T-cell (primary cell): ENCODE results near the gene TDRD10. TPM values are rescaled to one million over a fixed set of nuclear protein-coding genes. Genes with fewer than 3 reads are reported as not detected.

Experiments
- ATAC-seq, 4 experiments: fragments of 200-7000 bp in 3 of 4; fragments of 150-1000 bp in 1 of 4; cut with Tn5 transposase; replicated peaks in 1 of 4; 1 replicate in 3 of 4; 2 replicates in 1 of 4; pipeline ENCODE4 v1.10.0; 2021; ENCODE audit warnings: moderate library complexity in 3 of 4, mild to moderate bottlenecking in 2 of 4, moderate number of reproducible peaks in 1 of 4
- CTCF ChIA-PET, 2 donors: fragments of 300-600 bp; sonication (Branson Sonifier 250); formaldehyde crosslinking; loops; one replicate each; lab custom pipeline; 2022; ENCODE audit warnings: antibody characterized with exemption in 2 of 2; lab: Charles Lee
- POLR2A ChIA-PET, 2 donors: fragments of 300-600 bp; sonication (Branson Sonifier 250); formaldehyde crosslinking; loops; one replicate each; lab custom pipeline; 2022; ENCODE audit warnings: antibody characterized with exemption in 2 of 2; lab: Charles Lee
- DNase-seq, 35 experiments: peaks; one replicate each; pipeline versions ENCODE4 v3.0.0 to v3.0.0-alpha.2; 2013 to 2023
- H3K27ac ChIP-seq: one replicate; pipeline ENCODE4 v1.5.1; 2013; ENCODE audit warnings: low read length
- H3K27me3 ChIP-seq, 2 experiments: replicated peaks in 1 of 2; 1 replicate in 1 of 2; 2 replicates in 1 of 2; pipeline versions ENCODE4 v1.6.1 to v1.7.0; 2013; ENCODE audit warnings: low read length in 1 of 2, mixed read lengths in 1 of 2; ENCODE audit not compliant: control insufficient read depth in 2 of 2, insufficient read depth in 2 of 2; ENCODE audit errors: extremely low read depth in 1 of 2
- H3K36me3 ChIP-seq, 2 donors: 1 replicate in 1 of 2; 2 replicates in 1 of 2; pipeline versions ENCODE4 v1.6.1 to v1.7.0; 2013; ENCODE audit warnings: low read length in 1 of 2; ENCODE audit not compliant: control insufficient read depth in 2 of 2, insufficient read depth in 1 of 2; ENCODE audit errors: extremely low read depth in 1 of 2
- H3K4me1 ChIP-seq, 2 experiments: 1 replicate in 1 of 2; 2 replicates in 1 of 2; pipeline versions ENCODE4 v1.6.1 to v1.7.0; 2013; ENCODE audit warnings: low read length in 2 of 2, mixed read lengths in 1 of 2; ENCODE audit not compliant: insufficient read depth in 2 of 2, control insufficient read depth in 1 of 2; ENCODE audit errors: extremely low read depth in 1 of 2
- H3K4me3 ChIP-seq, 2 donors: 1 replicate in 1 of 2; 2 replicates in 1 of 2; pipeline versions ENCODE4 v1.5.1 to v1.7.0; 2013; ENCODE audit warnings: mild to moderate bottlenecking in 2 of 2, low read length in 1 of 2, moderate library complexity in 1 of 2; ENCODE audit not compliant: control insufficient read depth in 1 of 2; ENCODE audit errors: extremely low read depth in 1 of 2
- H3K9me3 ChIP-seq: 2 replicates; pipeline ENCODE4 v1.7.0; 2013
- H3K27ac Mint-ChIP-seq, 2 donors: one replicate each; pipeline ENCODE4 v1.8.0; 2020 to 2021; ENCODE audit warnings: mild to moderate bottlenecking in 2 of 2, mixed read lengths in 2 of 2
- H3K27me3 Mint-ChIP-seq, 2 donors: one replicate each; pipeline ENCODE4 v1.8.0; 2021 to 2022; ENCODE audit warnings: mixed read lengths in 2 of 2
- H3K36me3 Mint-ChIP-seq: one replicate; pipeline ENCODE4 v1.8.0; 2021; ENCODE audit warnings: mixed read lengths
- H3K4me1 Mint-ChIP-seq, 3 donors: one replicate each; pipeline ENCODE4 v1.8.0; 2020 to 2022; ENCODE audit warnings: mixed read lengths in 3 of 3, mild to moderate bottlenecking in 1 of 3
- H3K4me3 Mint-ChIP-seq, 3 donors: one replicate each; pipeline ENCODE4 v1.8.0; 2020 to 2022; ENCODE audit warnings: mild to moderate bottlenecking in 3 of 3, mixed read lengths in 3 of 3, moderate library complexity in 3 of 3
- H3K9me3 Mint-ChIP-seq, 3 donors: one replicate each; pipeline ENCODE4 v1.8.0; 2020 to 2022; ENCODE audit warnings: mixed read lengths in 3 of 3
- WGBS: methylation state at CpG from one replicate; pipeline ENCODE4 v1.1.5; 2013; ENCODE audit warnings: missing lambda C conversion rate; ENCODE audit not compliant: insufficient coverage; 5-methylcytosine and 5-hydroxymethylcytosine counted together
- total RNA-seq, 35 experiments: library from RNA in 6 of 35; stranded (reverse) in 6 of 35; fragments of 120-200 nt in 1 of 35; gene quantifications; one replicate each; pipeline versions ENCODE4 v1.2.1 to v1.2.4 and lab custom pipeline; 2013 to 2026

The TDRD10 gene
- total RNA-seq, 5 donors from 2014 or later (not counting 1 experiment from before 2014, with no cell fraction given) = not detected

DNA sequence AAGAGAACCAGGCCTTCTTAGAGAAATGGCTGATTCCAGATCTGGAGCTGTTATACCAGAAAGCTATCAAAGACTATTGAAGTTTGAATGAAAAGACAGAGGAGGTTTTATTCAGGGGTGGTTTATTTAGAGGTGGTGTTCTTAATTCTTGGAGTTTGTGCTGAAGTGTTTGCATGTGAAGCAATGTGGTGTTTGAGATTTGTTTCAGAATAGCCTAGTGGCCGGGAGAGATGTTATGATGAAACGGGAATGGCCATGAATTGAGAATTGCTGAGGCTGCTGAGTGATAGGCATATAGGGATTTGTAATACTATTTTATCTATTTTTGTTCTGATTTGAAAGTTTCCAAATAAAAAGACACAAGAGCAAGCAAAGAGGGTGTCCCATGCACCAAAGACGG is 10.7 kb downstream of the TDRD10 start:
- H3K4me3 Mint-ChIP-seq = no peak overlapping the region
- no peak for ATAC-seq

DNA sequence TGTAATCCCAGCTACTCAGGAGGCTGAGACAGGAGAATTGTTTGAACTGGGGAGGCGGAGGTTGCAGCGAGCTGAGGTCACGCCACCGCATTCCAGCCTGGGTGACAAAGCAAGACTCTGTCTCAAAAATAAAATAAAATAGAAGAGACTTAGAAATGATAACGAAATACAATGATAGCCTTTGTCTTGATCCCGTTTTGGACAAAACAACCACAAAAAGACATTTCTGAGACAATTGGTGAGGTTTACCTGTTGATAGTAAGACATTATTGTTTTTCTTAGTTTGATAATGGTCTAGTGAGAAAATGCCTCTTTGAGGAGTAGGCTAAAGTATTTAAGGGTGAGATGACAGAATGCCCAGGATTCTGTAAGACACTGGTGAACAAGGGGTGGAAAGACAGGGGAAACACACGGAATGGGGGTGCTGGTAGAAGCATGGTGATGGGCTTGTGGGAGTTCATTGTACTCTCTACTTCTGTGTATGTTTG is 12.1 kb downstream of the TDRD10 start:
- 100% methylated on average over 2 of the region's 7 CpGs for WGBS
- no peak for ATAC-seq
- Histone ChIP-seq H3K36me3 (no peaks in the 10 kb centered on the region), H3K9me3 (no peaks in the 10 kb centered on the region), H3K27ac (no peak overlapping the region), H3K27me3 (peaks cover 0 to 33% of the 10 kb centered on the region in 2 experiments), H3K4me3 (no peak overlapping the region), H3K4me1 (no peaks in the 10 kb centered on the region)
- no peak for DNase-seq
- H3K4me3 Mint-ChIP-seq = no peak overlapping the region
- no peak overlapping the region for H3K27ac Mint-ChIP-seq
- peaks cover 7 to 37% of the 10 kb centered on the region in 2 donors for H3K27me3 Mint-ChIP-seq
- H3K36me3 Mint-ChIP-seq = no peaks in the 10 kb centered on the region
- H3K4me1 Mint-ChIP-seq = no peaks in the 10 kb centered on the region
- ChIA-PET CTCF (no interaction called here), POLR2A (no interaction called here)
- no peaks in the 10 kb centered on the region for H3K9me3 Mint-ChIP-seq

More for the DNA sequence above, 10.7 kb downstream of the TDRD10 start:
- DNase-seq = no peak
- H3K9me3 ChIP-seq = no peaks in the 10 kb centered on the region
- Mint-ChIP-seq H3K9me3 (no peaks in the 10 kb centered on the region), H3K27ac (no peak overlapping the region), H3K4me1 (no peaks in the 10 kb centered on the region), H3K36me3 (no peaks in the 10 kb centered on the region), H3K27me3 (peaks cover 17 to 47% of the 10 kb centered on the region in 2 donors)
- ChIA-PET CTCF (no interaction called here), POLR2A (no interaction called here)
- no CpG with 5 or more reads among the region's 3 CpGs for WGBS
- peaks cover 0 to 35% of the 10 kb centered on the region in 2 experiments for H3K27me3 ChIP-seq
- no peak overlapping the region for H3K27ac ChIP-seq
- no peak overlapping the region for H3K4me3 ChIP-seq
- H3K36me3 ChIP-seq = no peaks in the 10 kb centered on the region
- H3K4me1 ChIP-seq = no peaks in the 10 kb centered on the region

DNA sequence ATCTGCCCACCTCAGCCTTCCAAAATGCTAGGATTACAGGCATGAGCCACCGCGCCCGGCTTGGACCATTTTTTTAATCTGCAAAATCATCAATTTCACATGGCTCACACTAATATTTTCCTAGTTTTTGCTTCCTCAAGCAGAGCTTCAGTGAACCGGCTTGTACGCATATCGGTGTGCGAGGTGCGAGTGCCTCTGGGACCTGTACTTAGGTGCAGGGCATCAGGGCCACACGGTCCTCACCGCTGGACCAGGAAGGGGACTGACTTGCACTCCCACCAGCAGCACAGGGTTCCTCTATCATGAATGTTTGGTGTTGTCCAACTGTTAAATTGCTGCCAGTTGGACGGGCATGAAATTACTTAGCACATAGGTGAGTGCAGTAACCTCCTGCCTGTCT is 15.6 kb downstream of the TDRD10 start:
- 97% methylated on average over 10 of the region's 11 CpGs for WGBS
- ChIA-PET POLR2A (no interaction called here), CTCF (no interaction called here)
- H3K4me3 ChIP-seq = no peak overlapping the region
- H3K9me3 Mint-ChIP-seq = no peaks in the 10 kb centered on the region
- peaks cover 7 to 24% of the 10 kb centered on the region in 2 donors for H3K27me3 Mint-ChIP-seq
- no peak overlapping the region for H3K4me3 Mint-ChIP-seq
- H3K9me3 ChIP-seq = no peaks in the 10 kb centered on the region
- H3K27me3 ChIP-seq = peaks cover 0 to 15% of the 10 kb centered on the region in 2 experiments
- H3K36me3 ChIP-seq = no peaks in the 10 kb centered on the region
- ATAC-seq (no peak), DNase-seq (no peak)
- H3K36me3 Mint-ChIP-seq = no peaks in the 10 kb centered on the region
- H3K27ac Mint-ChIP-seq = no peak overlapping the region
- H3K27ac ChIP-seq = no peak overlapping the region
- peaks cover 0 to 4% (median 3%) of the 10 kb centered on the region in 3 donors for H3K4me1 Mint-ChIP-seq
- H3K4me1 ChIP-seq = no peaks in the 10 kb centered on the region

DNA sequence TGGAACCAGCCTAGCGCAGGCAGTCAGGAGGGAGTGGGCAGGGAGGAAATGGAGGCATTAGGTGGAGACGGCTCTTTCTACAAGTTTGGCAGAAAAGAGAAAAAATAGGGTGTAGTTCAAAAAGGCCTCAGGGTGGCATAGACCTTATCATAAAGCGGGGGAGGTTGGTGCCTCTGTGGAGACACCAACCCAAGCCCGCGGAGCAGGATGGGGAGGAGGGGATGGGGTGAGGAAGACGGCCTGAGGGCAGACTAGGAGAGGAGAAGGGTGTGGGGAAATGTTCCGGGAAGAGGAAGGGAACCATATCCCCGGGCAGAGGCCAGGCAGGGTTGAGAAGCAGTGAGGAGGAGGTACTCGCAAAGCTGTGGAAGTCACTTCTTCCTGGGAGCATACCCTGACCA is 17.6 kb downstream of the TDRD10 start:
- Histone ChIP-seq H3K9me3 (no peaks in the 10 kb centered on the region), H3K4me1 (no peaks in the 10 kb centered on the region), H3K36me3 (no peaks in the 10 kb centered on the region), H3K27ac (no peak overlapping the region), H3K4me3 (no peak overlapping the region), H3K27me3 (peaks cover 0 to 14% of the 10 kb centered on the region in 2 experiments)
- Mint-ChIP-seq H3K27me3 (peaks cover 7 to 33% of the 10 kb centered on the region in 2 donors), H3K4me1 (peaks cover 0 to 4% (median 3%) of the 10 kb centered on the region in 3 donors), H3K4me3 (no peak overlapping the region), H3K9me3 (no peaks in the 10 kb centered on the region), H3K27ac (no peak overlapping the region), H3K36me3 (no peaks in the 10 kb centered on the region)
- ChIA-PET POLR2A (no interaction called here), CTCF (interaction anchor here in 1 of 2 donors (0.5 kb wide), 1 partner anchor 248 kb away, joined by 7 read pairs; no protein-coding TSS in a partner anchor)
- no peak for ATAC-seq
- 56% methylated on average over 3 of the region's 9 CpGs for WGBS
- no peak for DNase-seq

DNA sequence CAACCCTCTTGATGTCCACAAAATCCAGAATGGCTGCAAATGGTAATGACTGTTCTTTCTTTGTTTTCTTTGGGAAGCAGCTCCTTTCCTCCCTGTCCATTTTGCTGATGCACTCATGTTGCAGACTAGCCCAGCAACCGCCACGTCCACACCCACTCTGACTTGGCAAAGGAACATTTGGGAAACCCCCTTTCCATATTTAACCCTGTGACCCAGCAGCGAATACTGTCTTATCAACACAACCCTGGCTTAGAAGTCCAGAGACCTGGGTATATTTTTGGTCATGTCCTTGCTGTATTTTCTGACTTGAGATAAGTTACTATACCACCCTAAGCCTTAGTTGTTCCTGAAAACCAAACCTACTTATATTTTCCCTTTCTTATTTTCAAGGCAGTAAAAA is 18.3 kb downstream of the TDRD10 start:
- DNase-seq = no peak
- Histone ChIP-seq H3K4me1 (no peaks in the 10 kb centered on the region), H3K4me3 (no peak overlapping the region), H3K36me3 (no peaks in the 10 kb centered on the region), H3K27me3 (peaks cover 0 to 14% of the 10 kb centered on the region in 2 experiments), H3K9me3 (no peaks in the 10 kb centered on the region), H3K27ac (no peak overlapping the region)
- peaks cover 5 to 32% of the 10 kb centered on the region in 2 donors for H3K27me3 Mint-ChIP-seq
- no peak overlapping the region for H3K4me3 Mint-ChIP-seq
- H3K9me3 Mint-ChIP-seq = no peaks in the 10 kb centered on the region
- peaks cover 0 to 4% (median 3%) of the 10 kb centered on the region in 3 donors for H3K4me1 Mint-ChIP-seq
- no peak for ATAC-seq
- no peaks in the 10 kb centered on the region for H3K36me3 Mint-ChIP-seq
- ChIA-PET POLR2A (no interaction called here), CTCF (no interaction called here)
- H3K27ac Mint-ChIP-seq = no peak overlapping the region
- WGBS = 60% methylated on average over 2 of the region's 3 CpGs

DNA sequence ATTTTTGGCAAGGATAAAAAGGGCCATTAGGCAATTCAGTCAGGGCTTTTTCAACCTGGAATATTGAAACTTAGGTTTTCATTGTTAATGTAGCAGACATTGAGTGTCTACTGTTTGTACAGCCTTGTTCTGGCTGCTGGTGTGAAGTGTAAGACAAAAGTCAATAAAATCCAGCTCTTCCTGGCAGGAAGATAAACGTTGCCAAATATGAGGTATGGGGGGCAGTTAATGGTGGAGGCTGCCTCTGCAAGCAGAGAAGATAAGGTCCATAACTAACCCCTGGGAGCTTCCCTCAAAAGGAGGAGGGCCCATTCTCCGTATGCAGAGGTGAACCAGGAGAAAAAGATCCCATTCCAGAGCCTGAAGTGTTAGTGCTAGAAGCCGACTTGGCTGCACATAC is 19.7 kb downstream of the TDRD10 start:
- ATAC-seq (no peak), DNase-seq (no peak)
- no peaks in the 10 kb centered on the region for H3K36me3 ChIP-seq
- Mint-ChIP-seq H3K4me1 (peaks cover 0 to 4% (median 3%) of the 10 kb centered on the region in 3 donors), H3K36me3 (no peaks in the 10 kb centered on the region), H3K27ac (no peak overlapping the region), H3K9me3 (no peaks in the 10 kb centered on the region), H3K27me3 (peaks cover 0 to 22% of the 10 kb centered on the region in 2 donors), H3K4me3 (no peak overlapping the region)
- no peak overlapping the region for H3K4me3 ChIP-seq
- POLR2A ChIA-PET = no interaction called here
- H3K4me1 ChIP-seq = no peaks in the 10 kb centered on the region
- H3K27ac ChIP-seq = no peak overlapping the region
- H3K27me3 ChIP-seq = peaks cover 0 to 12% of the 10 kb centered on the region in 2 experiments
- H3K9me3 ChIP-seq = no peaks in the 10 kb centered on the region
- WGBS = 77% methylated on average over 3 of the region's 3 CpGs
- CTCF ChIA-PET = no interaction called here
